H1 (cell line): ENCODE results near the gene ZPBP2. TPM values are rescaled to one million over a fixed set of nuclear protein-coding genes. Genes with fewer than 3 reads are reported as not detected.
A peak's percentile ranks its signal among the peaks of the same experiment; 100 is the strongest.

ENCODE experiments used
- CTCF ChIA-PET: fragments of 300-600 bp; sonication (Branson Sonifier 250); formaldehyde crosslinking; loops from one replicate; lab custom pipeline; 2021; ENCODE audit not compliant: partially characterized antibody; lab: Charles Lee
- POLR2A ChIA-PET: fragments of 300-600 bp; sonication (Branson Sonifier 250); formaldehyde crosslinking; loops from one replicate; lab custom pipeline; 2021; ENCODE audit warnings: inconsistent platforms; ENCODE audit not compliant: partially characterized antibody; lab: Charles Lee
- DNase-seq, 2 experiments: peaks; one replicate each; pipeline versions ENCODE4 v3.0.0 to v3.0.0-alpha.2; 2010 to 2022; ENCODE audit warnings: low spot score in 2 of 2, low read depth in 1 of 2, mixed read lengths in 1 of 2
- FAIRE-seq: peaks from 2 replicates; lab custom pipeline; 2011; peaks lifted over from hg19 to GRCh38; lab: Jason Lieb, UNC
- H2AFZ ChIP-seq: 2 replicates; pipeline ENCODE4 v1.8.1; 2012; ENCODE audit warnings: low read length, inconsistent platforms
- H2AK5ac ChIP-seq: 2 replicates; pipeline ENCODE4 v1.6.1; 2013; ENCODE audit warnings: low read depth, low read length
- H2BK120ac ChIP-seq: replicated peaks from 2 replicates; pipeline ENCODE3; 2013; ENCODE audit warnings: low read depth, low read length, inconsistent platforms
- H2BK12ac ChIP-seq: 2 replicates; pipeline ENCODE4 v1.6.1; 2013; ENCODE audit warnings: low read depth, low read length
- H2BK15ac ChIP-seq: 2 replicates; pipeline ENCODE4 v1.6.1; 2013; ENCODE audit warnings: low read length
- H2BK20ac ChIP-seq: 2 replicates; pipeline ENCODE4 v1.6.1; 2013; ENCODE audit warnings: low read length
- H2BK5ac ChIP-seq: 2 replicates; pipeline ENCODE4 v1.6.1; 2013; ENCODE audit warnings: low read depth, low read length
- H3K14ac ChIP-seq: 2 replicates; pipeline ENCODE4 v1.6.1; 2013; ENCODE audit warnings: inconsistent platforms; ENCODE audit not compliant: insufficient read length
- H3K18ac ChIP-seq: 2 replicates; pipeline ENCODE4 v1.6.1; 2013; ENCODE audit warnings: low read length; ENCODE audit errors: extremely low read depth
- H3K23ac ChIP-seq: 2 replicates; pipeline ENCODE4 v1.6.1; 2013; ENCODE audit warnings: inconsistent platforms; ENCODE audit not compliant: insufficient read length
- H3K23me2 ChIP-seq: 2 replicates; pipeline ENCODE4 v1.6.1; 2013; ENCODE audit warnings: low read depth, low read length
- H3K27ac ChIP-seq: 2 replicates; pipeline ENCODE4 v1.6.1; 2011; ENCODE audit warnings: low read depth, low read length, inconsistent platforms
- H3K27me3 ChIP-seq, 4 experiments: replicated peaks in 1 of 4; 1 replicate in 1 of 4; 2 replicates in 3 of 4; pipeline versions ENCODE4 v1.6.1 to v1.8.1; 2011 to 2013; ENCODE audit warnings: low read length in 3 of 4, mild to moderate bottlenecking in 3 of 4, inconsistent platforms in 2 of 4, mixed read lengths in 2 of 4, moderate library complexity in 1 of 4; ENCODE audit not compliant: control insufficient read depth in 3 of 4, insufficient read depth in 3 of 4; ENCODE audit errors: extremely low read depth in 1 of 4
- H3K36me3 ChIP-seq, 4 experiments: 2 replicates each; pipeline versions ENCODE4 v1.6.1 to v1.8.1; 2011 to 2013; ENCODE audit warnings: mild to moderate bottlenecking in 4 of 4, low read length in 3 of 4, moderate library complexity in 2 of 4, control low read depth in 1 of 4, inconsistent platforms in 1 of 4; ENCODE audit not compliant: insufficient read depth in 4 of 4, control insufficient read depth in 2 of 4
- H3K4ac ChIP-seq: replicated peaks from 2 replicates; pipeline ENCODE3; 2013; ENCODE audit warnings: low read length, low read depth, mixed read lengths, inconsistent platforms; ENCODE audit not compliant: insufficient read length
- H3K4me1 ChIP-seq, 4 experiments: replicated peaks in 1 of 4; 1 replicate in 1 of 4; 2 replicates in 3 of 4; pipeline versions ENCODE4 v1.6.1 to v1.8.1; 2011 to 2013; ENCODE audit warnings: low read length in 3 of 4, inconsistent platforms in 2 of 4, mixed read lengths in 1 of 4; ENCODE audit not compliant: insufficient read depth in 4 of 4, control insufficient read depth in 3 of 4
- H3K4me2 ChIP-seq, 2 experiments: 2 replicates each; pipeline versions ENCODE4 v1.6.1 to v1.8.1; 2011 to 2013; ENCODE audit warnings: low read depth in 2 of 2, low read length in 2 of 2, control low read depth in 1 of 2, inconsistent platforms in 1 of 2, mild to moderate bottlenecking in 1 of 2; ENCODE audit not compliant: insufficient read depth in 1 of 2
- H3K4me3 ChIP-seq, 4 experiments: fragments of 200-600, 300-600 bp in 1 of 4; sonication (generic), shearing (Covaris generic), sonication (Bioruptor Twin) in 1 of 4; 2 replicates each; pipeline versions ENCODE4 v1.5.1 to v1.8.1; 2011 to 2016; ENCODE audit warnings: low read length in 4 of 4, low read depth in 3 of 4, control low read depth in 2 of 4, inconsistent platforms in 2 of 4, mild to moderate bottlenecking in 2 of 4, mixed read lengths in 1 of 4, moderate library complexity in 1 of 4; ENCODE audit not compliant: insufficient read depth in 2 of 4; ENCODE audit errors: extremely low read depth in 1 of 4
- H3K56ac ChIP-seq: replicated peaks from 2 replicates; pipeline ENCODE3; 2013; ENCODE audit warnings: low read depth, mild to moderate bottlenecking, mixed read lengths, low read length, inconsistent platforms; ENCODE audit not compliant: insufficient read length
- H3K79me1 ChIP-seq: 2 replicates; pipeline ENCODE4 v1.6.1; 2013; ENCODE audit warnings: low read depth, low read length, control low read depth
- H3K79me2 ChIP-seq, 2 experiments: 2 replicates each; pipeline versions ENCODE4 v1.6.1 to v1.8.1; 2012 to 2013; ENCODE audit warnings: low read length in 2 of 2, mild to moderate bottlenecking in 2 of 2, inconsistent platforms in 1 of 2; ENCODE audit not compliant: insufficient read depth in 2 of 2, control insufficient read depth in 1 of 2
- H3K9ac ChIP-seq, 4 experiments: replicated peaks in 1 of 4; 1 replicate in 1 of 4; 2 replicates in 3 of 4; pipeline versions ENCODE4 v1.6.1 to v1.8.1; 2011 to 2013; ENCODE audit warnings: low read depth in 3 of 4, low read length in 3 of 4, control low read depth in 2 of 4, mild to moderate bottlenecking in 2 of 4, moderate library complexity in 2 of 4, inconsistent platforms in 1 of 4; ENCODE audit errors: extremely low read depth in 1 of 4
- H3K9me3 ChIP-seq, 2 experiments: 2 replicates each; pipeline versions ENCODE4 v1.6.1 to v1.8.1; 2012 to 2013; ENCODE audit warnings: mild to moderate bottlenecking in 2 of 2, moderate library complexity in 2 of 2, control low read depth in 1 of 2, inconsistent platforms in 1 of 2, low read depth in 1 of 2, low read length in 1 of 2, mixed read lengths in 1 of 2; ENCODE audit not compliant: insufficient read depth in 2 of 2
- H4K20me1 ChIP-seq, 2 experiments: replicated peaks in 1 of 2; 2 replicates each; pipeline versions ENCODE3 to v1.8.1; 2011 to 2013; ENCODE audit warnings: inconsistent platforms in 2 of 2, low read length in 2 of 2, mild to moderate bottlenecking in 1 of 2; ENCODE audit not compliant: insufficient read depth in 2 of 2, control insufficient read depth in 1 of 2
- H4K5ac ChIP-seq: 2 replicates; pipeline ENCODE4 v1.6.1; 2013; ENCODE audit warnings: low read length, low read depth, mixed read lengths, inconsistent platforms; ENCODE audit not compliant: insufficient read length
- H4K8ac ChIP-seq: 2 replicates; pipeline ENCODE4 v1.8.0; 2013; ENCODE audit warnings: mild to moderate bottlenecking, moderate library complexity, low read length, inconsistent platforms; ENCODE audit not compliant: insufficient read depth; ENCODE audit errors: extremely low read depth
- H4K91ac ChIP-seq: replicated peaks from 2 replicates; pipeline ENCODE3; 2013; ENCODE audit warnings: low read length, mixed read lengths, inconsistent platforms; ENCODE audit not compliant: insufficient read length
- EP300 ChIP-seq, 2 experiments: IDR thresholded peaks; 1 replicate in 1 of 2; 2 replicates in 1 of 2; pipeline ENCODE4 v1.6.1; 2011 to 2012; ENCODE audit warnings: low read depth in 2 of 2, low read length in 2 of 2, mild to moderate bottlenecking in 2 of 2, borderline replicate concordance in 1 of 2, inconsistent platforms in 1 of 2, moderate library complexity in 1 of 2
- JUN ChIP-seq: IDR thresholded peaks from 2 replicates; pipeline ENCODE4 v1.6.1; 2011; ENCODE audit warnings: low read depth, mild to moderate bottlenecking, improper control_type of control experiment, low read length
- KDM1A ChIP-seq: fragments of 200-600, 300-600 bp; sonication (generic); IDR thresholded peaks from 2 replicates; pipeline ENCODE4 v1.7.1; 2016; ENCODE audit warnings: mild to moderate bottlenecking, low read length, borderline replicate concordance
- NANOG ChIP-seq: IDR thresholded peaks from 2 replicates; pipeline ENCODE4 v1.6.1; 2011; ENCODE audit warnings: low read length, low read depth, mild to moderate bottlenecking, inconsistent platforms; ENCODE audit not compliant: insufficient read depth, poor library complexity, severe bottlenecking
- POLR2A ChIP-seq, 2 experiments: IDR thresholded peaks; 1 replicate in 1 of 2; 2 replicates in 1 of 2; pipeline ENCODE4 v1.6.1; 2011; ENCODE audit warnings: low read depth in 2 of 2, low read length in 2 of 2, mild to moderate bottlenecking in 2 of 2; ENCODE audit errors: control extremely low read depth in 1 of 2
- POU5F1 ChIP-seq: IDR thresholded peaks from 2 replicates; pipeline ENCODE4 v1.6.1; 2011; ENCODE audit warnings: low read depth, mild to moderate bottlenecking, low read length, moderate library complexity
- TBP ChIP-seq: IDR thresholded peaks from 2 replicates; pipeline ENCODE4 v1.6.1; 2011; ENCODE audit warnings: low read depth, low read length, improper control_type of control experiment
- WGBS, 2 experiments: shearing (Covaris generic) in 1 of 2; methylation state at CpG; one replicate each; pipeline versions ENCODE4 v1.1.6 to v1.1.7; 2013 to 2015; ENCODE audit warnings: low lambda C conversion rate in 2 of 2, mixed read lengths in 2 of 2, inconsistent platforms in 1 of 2, low coverage in 1 of 2, missing lambda C conversion rate in 1 of 2; ENCODE audit not compliant: insufficient replicate concordance in 2 of 2, insufficient coverage in 1 of 2, insufficient read length in 1 of 2; ENCODE audit errors: extremely low coverage in 1 of 2, missing lambda C conversion rate in 1 of 2; 5-methylcytosine and 5-hydroxymethylcytosine counted together
- polyA plus RNA-seq, 7 experiments: library from polyadenylated mRNA; depleted of rRNA in 3 of 7; stranded (reverse) in 5 of 7; unstranded in 2 of 7; fragments of >200 nt in 5 of 7; fragments of 200-250 nt in 2 of 7; gene quantifications; 1 replicate in 5 of 7; 2 replicates in 1 of 7; 4 replicates in 1 of 7; pipeline versions ENCODE4 v1.2.1 to v1.2.3, GENCODE V29; 2011 to 2013; ENCODE audit warnings: missing spikeins in 2 of 7, mixed read lengths in 2 of 7
- total RNA-seq: library from RNA; stranded (reverse); fragmentation: NEBNext Ultra II Directional; extraction: Animal tissue kit (Norgen Biotek cat#: 25700); gene quantifications from 2 replicates; pipeline ENCODE4 v1.2.1, GENCODE V29; 2021
- TF ChIP-seq, protein P1 (sequence below): IDR thresholded peaks from 2 replicates; pipeline ENCODE4 v1.6.1; 2011; ENCODE audit warnings: low read length, improper control_type of control experiment
- TF ChIP-seq, protein P2 (sequence below): IDR thresholded peaks from 2 replicates; pipeline ENCODE4 v1.6.1; 2012; ENCODE audit warnings: inconsistent platforms

Gene ZPBP2
- total and polyA plus RNA-seq, 2 of the 8 experiments (the other 6 are each of a cell fraction or from before 2014, with no cell fraction given), result not detected

DNA sequence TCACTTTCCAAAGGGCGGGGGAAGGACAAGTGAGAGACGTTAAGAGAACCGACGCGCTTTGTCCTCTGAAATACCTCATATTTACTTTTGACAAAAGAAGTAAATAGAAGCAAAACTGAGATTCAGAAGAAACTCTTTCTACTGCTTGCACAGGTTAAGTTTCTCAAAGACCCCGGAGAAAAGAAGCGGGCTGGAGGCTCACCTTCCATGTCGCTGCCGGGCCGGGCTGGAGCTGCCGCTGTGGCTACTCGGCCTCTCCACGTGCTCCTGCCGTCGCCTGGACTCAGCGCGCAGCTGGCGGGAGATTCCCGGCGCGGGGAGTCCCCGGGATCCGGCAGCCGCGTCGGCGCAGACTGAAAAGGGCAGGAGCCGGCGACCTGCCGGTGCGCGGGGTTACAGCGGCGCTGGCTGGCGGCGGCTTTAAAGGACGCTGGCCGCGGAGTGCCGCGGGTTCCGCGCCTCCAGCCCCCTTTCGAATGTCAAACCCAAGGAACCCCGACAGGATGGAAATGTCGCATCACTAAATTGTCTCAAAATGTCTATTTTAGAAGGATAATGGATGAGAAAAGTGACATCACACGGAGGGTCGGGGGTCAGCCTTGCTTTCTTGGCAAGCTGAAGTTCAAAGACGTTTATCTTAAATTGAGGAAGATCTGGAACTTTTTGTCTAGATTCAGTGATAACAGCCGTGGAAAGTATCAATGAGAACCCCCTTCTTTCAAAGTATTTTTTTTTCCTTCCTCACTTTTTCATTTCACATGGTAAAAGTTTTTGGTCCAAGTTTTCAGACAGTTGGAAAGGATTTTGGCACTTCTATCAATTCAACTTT is 3.9 kb upstream of the ZPBP2 start, which contains the start of gene IKZF3:
TSS of gene IKZF3 (minus strand) at position 395 of the 829 bp plus-strand sequence. CDS start at position 209, 186 bp downstream.
- Histone ChIP-seq H3K23ac (no peak within 1 kb of the TSS), H3K9me3 (no peaks in the 10 kb centered on the region), H3K4me3 (peak within 1 kb of the TSS in 1 of 4 experiments; percentile 39; a peak in 2 of 8 replicates), H3K18ac (no peak within 1 kb of the TSS), H3K27me3 (peaks cover 9 to 34% (median 28%) of the 10 kb centered on the region in 4 experiments), H2AFZ (peak within 1 kb of the TSS; percentile 43; the same call in 1 of the 2 replicates), H2BK20ac (no peak within 1 kb of the TSS), H3K27ac (no peak within 1 kb of the TSS), H3K9ac (no peak within 1 kb of the TSS), H2BK12ac (no peak within 1 kb of the TSS), H3K4me2 (peak within 1 kb of the TSS; percentile 20 to 55; a peak in 3 of 4 replicates), H3K23me2 (no peaks in the 10 kb centered on the region), H3K14ac (no peak within 1 kb of the TSS), H3K79me2 (no peaks in the 10 kb centered on the region), H3K79me1 (no peaks in the 10 kb centered on the region), H2BK120ac (no peak within 1 kb of the TSS), H2AK5ac (no peak within 1 kb of the TSS), H3K4ac (no peak within 1 kb of the TSS), H3K56ac (no peak within 1 kb of the TSS), H4K91ac (no peak within 1 kb of the TSS), H3K4me1 (peaks cover 0 to 3% (median 0%) of the 10 kb centered on the region in 4 experiments; a peak in 2 of 7 replicates), H2BK5ac (no peak within 1 kb of the TSS), H4K8ac (no peak within 1 kb of the TSS), H2BK15ac (no peak within 1 kb of the TSS), H4K20me1 (no peaks in the 10 kb centered on the region), H3K36me3 (no peaks in the 10 kb centered on the region), H4K5ac (no peak within 1 kb of the TSS)
- DNase-seq (peak; percentile 44 to 87), FAIRE-seq (peak; percentile 7)
- WGBS, 2 experiments, result 11% methylated on average over 48 of the region's 50 CpGs; no CpG with 5 or more reads in 1 of the 2 experiments
- POLR2A ChIA-PET, result interaction anchor here (1.0 kb wide), 1 partner anchor 10 kb away, joined by 4 read pairs; no protein-coding TSS in a partner anchor
- CTCF ChIA-PET, result interaction anchor here (0.7 to 0.9 kb wide), 2 partner anchors 57 to 97 kb away, joined by 3 read pairs; no protein-coding TSS in a partner anchor
- no peak for TF ChIP-seq NANOG
- peak in 1 of 2 experiments; percentile 64; a peak in 1 of 3 replicates for TF ChIP-seq EP300 (IDR thresholded peaks at IDR 0.05; ENCODE audit: borderline replicate concordance in 1 of 2, low read depth in 2 of 2, low read length in 2 of 2)
- no peak for TF ChIP-seq POU5F1
- TF ChIP-seq, protein P1, sequence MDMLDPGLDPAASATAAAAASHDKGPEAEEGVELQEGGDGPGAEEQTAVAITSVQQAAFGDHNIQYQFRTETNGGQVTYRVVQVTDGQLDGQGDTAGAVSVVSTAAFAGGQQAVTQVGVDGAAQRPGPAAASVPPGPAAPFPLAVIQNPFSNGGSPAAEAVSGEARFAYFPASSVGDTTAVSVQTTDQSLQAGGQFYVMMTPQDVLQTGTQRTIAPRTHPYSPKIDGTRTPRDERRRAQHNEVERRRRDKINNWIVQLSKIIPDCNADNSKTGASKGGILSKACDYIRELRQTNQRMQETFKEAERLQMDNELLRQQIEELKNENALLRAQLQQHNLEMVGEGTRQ, result peak; percentile 54
- no peak for TF ChIP-seq KDM1A
- TF ChIP-seq, protein P2, sequence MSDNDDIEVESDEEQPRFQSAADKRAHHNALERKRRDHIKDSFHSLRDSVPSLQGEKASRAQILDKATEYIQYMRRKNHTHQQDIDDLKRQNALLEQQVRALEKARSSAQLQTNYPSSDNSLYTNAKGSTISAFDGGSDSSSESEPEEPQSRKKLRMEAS, result peak; percentile 100
- no peak for TF ChIP-seq JUN
- peak; percentile 47; the same call in 1 of the 2 replicates for TF ChIP-seq TBP
- no peak for TF ChIP-seq POLR2A (IDR thresholded peaks at IDR 0.05; ENCODE audit: control extremely low read depth in 1 of 2, low read depth in 2 of 2, low read length in 2 of 2)
